Thyroid gland (tissue), 4 donors: ENCODE measurements around the gene RPS6KL1. TPM values are rescaled to one million over a fixed set of nuclear protein-coding genes. Genes with fewer than 3 reads are reported as not detected.

ENCODE experiments used
- DNase-seq, 2 donors: peaks; one replicate each; pipeline ENCODE4 v3.0.0-alpha.2; 2019
- H3K27ac ChIP-seq, 3 donors: fragments of 200-600 bp; sonication (generic); 1 replicate in 2 of 3; 2 replicates in 1 of 3; pipeline ENCODE4 v1.5.1; 2016 to 2019; ENCODE audit warnings: mild to moderate bottlenecking in 1 of 3, moderate library complexity in 1 of 3
- H3K27me3 ChIP-seq: fragments of 200-600 bp; sonication (generic); one replicate; pipeline ENCODE4 v1.5.1; 2019
- H3K36me3 ChIP-seq, 2 donors: fragments of 200-600 bp; sonication (generic); one replicate each; pipeline ENCODE4 v1.5.1; 2016 to 2019
- H3K4me1 ChIP-seq, 2 donors: fragments of 200-600 bp; sonication (generic); one replicate each; pipeline ENCODE4 v1.5.1; 2017 to 2019
- H3K4me3 ChIP-seq, 3 donors: fragments of 200-600 bp; sonication (generic); replicated peaks in 1 of 3; 1 replicate in 2 of 3; 2 replicates in 1 of 3; pipeline ENCODE4 v1.5.1; 2016; ENCODE audit warnings: mild to moderate bottlenecking in 1 of 3
- H3K9me3 ChIP-seq: fragments of 200-600 bp; sonication (generic); one replicate; pipeline ENCODE4 v1.5.1; 2017
- CTCF ChIP-seq, 6 experiments: fragments of 200-600 bp in 3 of 6; fragments of 450-650 bp in 3 of 6; sonication (generic) in 3 of 6; IDR thresholded peaks; one replicate each; pipeline ENCODE4 v1.5.1; 2016 to 2019; ENCODE audit warnings: antibody characterized with exemption in 6 of 6, mild to moderate bottlenecking in 2 of 6, inconsistent platforms in 1 of 6, moderate library complexity in 1 of 6
- POLR2A ChIP-seq, 2 donors: fragments of 450-650 bp; IDR thresholded peaks; one replicate each; pipeline ENCODE4 v1.6.1; 2017; ENCODE audit warnings: antibody characterized with exemption in 2 of 2, mild to moderate bottlenecking in 2 of 2, moderate library complexity in 1 of 2
- WGBS, 2 donors: methylation state at CpG; one replicate each; pipeline ENCODE4 v1.1.5; 2017; 5-methylcytosine and 5-hydroxymethylcytosine counted together
- intact Hi-C: fragments of 100-400 bp; cut with DNase I; formaldehyde crosslinking; loops from one replicate; pipeline ENCODE4 v1.15.1; 2023
- total RNA-seq, 4 donors: library from RNA; depleted of rRNA; stranded (reverse); fragments of >200 nt; gene quantifications; one replicate each; pipeline ENCODE4 v1.2.3, GENCODE V29; 2016

The RPS6KL1 gene
- 10 to 100 TPM in 2 of 4 donors, 1 to 10 TPM in 2; 5.7 to 16.4 (median 9.5) TPM for total RNA-seq

GRCh38 chr14:74922752-74923401, at the start of gene RPS6KL1:
TSS of gene RPS6KL1 (minus strand) at chr14:74923260. CDS start at chr14:74921541, 1,719 bp downstream.
- 0 to 57% methylated on average over 3 to 5 of the region's 51 CpGs for WGBS, 2 donors
- H3K36me3 ChIP-seq: no peaks in the 10 kb centered on the region
- no peaks in the 10 kb centered on the region for H3K9me3 ChIP-seq
- DNase-seq: peak; percentile 90
- H3K27me3 ChIP-seq: no peaks in the 10 kb centered on the region
- intact Hi-C loops: no loop called here
- H3K4me3 ChIP-seq: peak within 1 kb of the TSS in 2 of 3 donors; percentile 27 to 50
- TF ChIP-seq POLR2A (IDR thresholded peaks at IDR 0.05): peak in 1 of 2 donors; percentile 32
- peak in 1 of 6 experiments; percentile 6 for TF ChIP-seq CTCF (IDR thresholded peaks at IDR 0.05)
- H3K27ac ChIP-seq: peak within 1 kb of the TSS in 2 of 3 donors; percentile 44 to 57
- H3K4me1 ChIP-seq: peaks cover 4 to 21% of the 10 kb centered on the region in 2 donors

GRCh38 chr14:74968811-74969210, 45.8 kb upstream of the RPS6KL1 start:
- no peak for TF ChIP-seq POLR2A (IDR thresholded peaks at IDR 0.05)
- TF ChIP-seq CTCF (IDR thresholded peaks at IDR 0.05): no peak
- no peak for DNase-seq
- H3K27ac ChIP-seq: peak overlapping the region in 1 of 3 donors; percentile 9
- H3K4me3 ChIP-seq: no peak overlapping the region
- no peaks in the 10 kb centered on the region for H3K36me3 ChIP-seq
- intact Hi-C loops: no loop called here
- peaks cover 6 to 21% of the 10 kb centered on the region in 2 donors for H3K4me1 ChIP-seq
- WGBS, 2 donors: 13 to 35% methylated on average over 1 of the region's 1 CpG
- no peaks in the 10 kb centered on the region for H3K9me3 ChIP-seq
- no peaks in the 10 kb centered on the region for H3K27me3 ChIP-seq

- Histone ChIP-seq H3K4me3 (no peak overlapping the region), H3K27me3 (no peaks in the 10 kb centered on the region), H3K4me1 (peaks cover 9 to 19% of the 10 kb centered on the region in 2 donors), H3K27ac (no peak overlapping the region), H3K36me3 (no peaks in the 10 kb centered on the region), H3K9me3 (no peaks in the 10 kb centered on the region)
- DNase-seq: no peak
- WGBS, 2 donors: 85 to 89% methylated on average over 5 of the region's 5 CpGs
- intact Hi-C loops: no loop called here
- TF ChIP-seq CTCF (IDR thresholded peaks at IDR 0.05) (no peak), POLR2A (IDR thresholded peaks at IDR 0.05) (no peak)
Measured at GRCh38 chr14:74965486-74966153, 42.6 kb upstream of the RPS6KL1 start.

- Histone ChIP-seq H3K4me1 (peaks cover 10 to 22% of the 10 kb centered on the region in 2 donors), H3K27me3 (no peaks in the 10 kb centered on the region), H3K4me3 (no peak overlapping the region), H3K36me3 (no peaks in the 10 kb centered on the region), H3K27ac (peak overlapping the region in 1 of 3 donors; percentile 47), H3K9me3 (no peaks in the 10 kb centered on the region)
- DNase-seq: no peak
- no peak for TF ChIP-seq CTCF (IDR thresholded peaks at IDR 0.05)
- no peak for TF ChIP-seq POLR2A (IDR thresholded peaks at IDR 0.05)
- intact Hi-C loops: no loop called here
- WGBS, 2 donors: 82 to 86% methylated on average over 4 of the region's 4 CpGs
Measured at GRCh38 chr14:74964787-74965485, 41.9 kb upstream of the RPS6KL1 start.
